ENCODE results near the gene FLT1.

Gene FLT1

DNA sequence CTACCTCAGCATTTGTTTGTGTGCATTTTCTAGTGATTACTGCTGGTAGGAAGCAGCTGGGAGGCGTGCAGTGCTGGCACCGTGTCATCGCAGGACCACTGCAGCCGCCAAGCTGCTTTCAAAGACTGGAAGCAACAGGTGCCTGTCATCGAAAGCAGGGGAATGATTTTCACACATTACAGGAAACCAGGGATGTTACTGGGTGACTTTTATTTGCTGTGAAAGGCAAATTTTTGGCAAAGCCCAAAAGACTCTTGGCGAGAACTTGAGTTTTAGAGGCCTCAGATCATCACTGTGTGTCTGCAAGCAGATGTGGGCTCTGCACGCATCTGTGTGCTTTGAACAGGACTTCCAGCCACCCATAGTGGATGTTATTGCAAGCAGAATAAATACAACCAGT lies 176.4 kb downstream of the FLT1 start:
- DNase-seq (ENCODE audit: low read depth), result no peak

GRCh38 chr13:28316836-28317235 lies 178.1 kb downstream of the FLT1 start:
- no peak for DNase-seq (ENCODE audit: low read depth)

- DNase-seq (ENCODE audit: low read depth), result no peak
Observed at GRCh38 chr13:28316129-28316528, 178.8 kb downstream of the FLT1 start.

GRCh38 chr13:28314879-28315278 lies 180.0 kb downstream of the FLT1 start:
- DNase-seq (ENCODE audit: low read depth), result no peak

- peak; percentile 39 for DNase-seq (ENCODE audit: low read depth)
Observed at GRCh38 chr13:28313579-28313978, 181.3 kb downstream of the FLT1 start.

DNA sequence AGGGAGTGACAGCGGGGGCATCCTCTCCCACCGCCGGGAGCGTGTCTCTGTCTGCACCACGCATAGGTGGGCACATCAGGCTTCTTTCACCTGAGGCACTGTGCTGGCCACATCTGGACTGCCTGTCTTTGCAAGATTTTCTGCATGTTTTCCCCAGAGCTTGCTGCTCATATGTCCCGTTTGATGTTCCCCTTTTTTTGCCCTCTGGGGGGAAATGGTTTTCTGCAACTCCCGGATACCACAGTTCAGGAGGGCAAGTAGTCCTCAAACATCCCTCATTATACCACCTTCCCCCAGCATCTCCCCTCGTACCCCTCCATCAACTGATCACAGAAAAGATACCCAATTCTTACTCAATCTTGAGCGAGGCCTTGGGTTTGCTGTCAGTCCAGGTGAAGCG lies 188.6 kb downstream of the FLT1 start:
- no peak for DNase-seq (ENCODE audit: low read depth)

DNA sequence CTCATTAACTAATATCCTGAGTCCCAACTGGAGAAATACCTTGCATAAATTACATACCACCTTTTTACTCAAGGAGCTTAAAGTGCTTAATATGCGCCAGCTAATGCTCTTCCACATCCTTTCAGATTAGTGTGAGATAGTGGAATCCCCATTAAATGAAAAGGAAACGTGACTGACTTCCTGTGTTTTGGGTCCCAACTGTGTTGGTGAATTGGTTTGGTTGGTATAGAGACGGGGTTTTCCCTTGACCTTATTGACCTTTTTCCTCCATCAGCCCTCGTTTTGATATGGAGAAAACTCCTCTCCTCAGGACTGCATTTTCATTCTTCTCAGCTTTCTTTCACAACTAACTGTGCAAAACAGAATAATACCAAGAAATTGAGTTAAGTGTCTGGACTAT lies 193.1 kb downstream of the FLT1 start:
- DNase-seq (ENCODE audit: low read depth), result no peak

DNA sequence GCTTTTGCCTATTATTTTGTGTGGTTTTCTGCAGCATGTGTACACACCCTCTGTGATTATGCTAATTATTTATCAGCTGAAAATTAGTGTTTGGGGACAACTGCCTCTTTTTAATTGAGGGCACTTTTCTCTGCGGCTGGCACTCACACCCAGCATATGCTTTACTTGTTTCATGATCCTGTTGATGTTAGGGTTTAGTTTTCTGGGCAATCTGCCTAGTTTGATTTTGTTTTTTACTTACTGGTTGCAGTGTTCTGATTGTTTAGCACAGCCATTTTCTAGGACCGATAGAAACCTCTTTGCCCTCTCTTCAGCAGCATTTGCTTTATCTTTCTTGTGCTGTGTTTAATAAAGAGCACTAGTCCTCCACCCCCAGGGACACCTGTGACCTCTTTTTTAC lies 195.0 kb downstream of the FLT1 start:
- DNase-seq (ENCODE audit: low read depth), result peak; percentile 37

GRCh38 chr13:28297341-28297740 lies 197.6 kb downstream of the FLT1 start:
- DNase-seq (ENCODE audit: low read depth), result no peak

- DNase-seq (ENCODE audit: low read depth), result no peak
Observed at GRCh38 chr13:28286263-28286662, 208.7 kb downstream of the FLT1 start.

DNA sequence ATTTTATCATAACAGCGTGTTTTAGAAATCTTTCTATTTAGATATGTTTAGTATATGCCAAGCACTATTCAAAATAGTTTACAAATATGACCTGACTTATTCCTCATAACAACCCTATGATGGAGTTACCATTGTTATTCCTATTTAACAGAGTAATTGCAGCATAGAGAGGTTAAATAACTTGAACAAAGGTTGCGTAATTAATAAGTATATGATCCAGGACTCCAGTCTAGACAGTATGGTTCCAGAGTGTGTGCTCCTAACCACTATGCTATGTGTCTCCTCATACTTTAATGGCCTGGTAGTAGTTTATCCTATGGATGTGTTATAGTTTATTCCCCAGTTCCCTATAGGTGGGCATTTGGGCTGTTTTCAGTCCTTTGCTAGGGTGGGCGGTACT lies 211.3 kb downstream of the FLT1 start:
- DNase-seq (ENCODE audit: low read depth), result no peak

- DNase-seq (ENCODE audit: low read depth), result no peak
Observed at GRCh38 chr13:28282451-28282850, 212.5 kb downstream of the FLT1 start.

DNA sequence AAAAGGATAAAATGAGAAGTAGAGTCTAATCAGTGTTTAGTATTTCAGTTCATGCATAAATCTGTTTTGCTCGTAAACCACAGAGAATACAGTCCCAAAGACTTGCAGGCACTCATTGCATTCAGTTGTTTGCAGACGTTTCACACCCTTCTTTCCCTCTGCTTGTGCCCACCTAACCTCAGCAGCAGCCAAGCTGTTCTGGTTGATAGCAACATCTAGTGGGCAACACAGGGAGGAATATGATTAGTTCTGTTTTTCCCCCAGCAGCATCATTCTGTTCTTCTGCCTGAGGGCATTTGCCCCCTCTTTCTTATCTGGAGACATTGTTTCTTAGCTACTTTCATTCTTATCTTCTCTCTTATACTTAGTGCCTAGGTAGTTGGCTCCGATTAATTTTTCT lies 221.0 kb downstream of the FLT1 start:
- DNase-seq (ENCODE audit: low read depth), result no peak

DNA sequence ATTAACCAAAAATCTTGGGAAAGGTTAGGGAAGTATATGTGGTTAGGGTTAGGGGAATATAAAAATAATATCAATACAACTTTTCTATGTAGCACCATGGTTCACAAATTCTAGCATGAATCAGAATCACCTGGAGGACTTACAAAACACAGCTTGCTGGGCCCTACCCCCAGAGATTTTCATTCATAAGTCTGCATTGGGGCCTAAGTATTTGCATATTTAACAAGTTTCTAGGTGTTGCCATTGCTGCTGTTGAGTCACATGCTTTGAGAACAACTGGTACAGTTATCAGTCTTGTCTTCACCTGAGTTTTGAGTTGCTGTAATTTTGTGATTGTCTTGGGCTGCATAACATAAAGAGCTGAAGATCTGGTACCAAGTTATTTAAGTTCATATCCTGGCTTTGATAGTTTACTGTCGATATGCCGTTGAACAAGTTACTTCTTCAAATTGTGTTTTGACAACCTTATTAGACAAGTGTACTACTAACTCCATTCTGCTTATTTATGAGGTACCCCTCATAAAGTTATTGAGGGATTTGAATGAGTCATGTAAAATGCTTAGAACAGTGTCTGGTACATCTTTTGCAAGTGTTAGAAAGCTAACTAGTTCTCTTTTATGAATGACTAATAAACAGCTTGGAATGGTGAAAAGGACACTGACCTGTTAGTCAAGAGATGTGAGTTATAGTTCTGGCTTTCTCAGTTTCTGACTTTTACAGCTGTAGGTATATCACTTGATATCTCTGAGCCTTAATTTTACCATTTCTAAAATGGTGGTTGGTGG lies 223.7 kb downstream of the FLT1 start:
- no peak for DNase-seq (ENCODE audit: low read depth)

GRCh38 chr13:28268800-28269223 lies 226.1 kb downstream of the FLT1 start:
- no peak for DNase-seq (ENCODE audit: low read depth)

DNA sequence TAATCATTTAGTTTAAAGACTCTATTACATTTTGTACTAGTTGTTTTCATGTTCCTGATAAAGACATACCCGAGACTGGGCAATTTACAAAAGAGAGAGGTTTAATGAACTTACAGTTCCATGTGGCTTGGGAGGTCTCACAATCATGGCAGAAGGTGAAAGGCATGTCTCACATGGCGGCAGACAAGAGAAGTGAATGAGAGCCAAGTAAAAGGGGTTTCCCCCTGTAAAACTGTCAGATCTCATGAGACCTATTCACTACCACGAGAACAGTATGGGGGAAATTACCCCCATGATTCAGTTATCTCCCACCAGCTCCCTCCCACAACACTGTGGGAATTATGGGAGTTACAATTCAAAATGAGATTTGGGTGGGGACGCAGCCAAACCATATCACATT lies 227.4 kb downstream of the FLT1 start:
- DNase-seq (ENCODE audit: low read depth), result no peak

DNA sequence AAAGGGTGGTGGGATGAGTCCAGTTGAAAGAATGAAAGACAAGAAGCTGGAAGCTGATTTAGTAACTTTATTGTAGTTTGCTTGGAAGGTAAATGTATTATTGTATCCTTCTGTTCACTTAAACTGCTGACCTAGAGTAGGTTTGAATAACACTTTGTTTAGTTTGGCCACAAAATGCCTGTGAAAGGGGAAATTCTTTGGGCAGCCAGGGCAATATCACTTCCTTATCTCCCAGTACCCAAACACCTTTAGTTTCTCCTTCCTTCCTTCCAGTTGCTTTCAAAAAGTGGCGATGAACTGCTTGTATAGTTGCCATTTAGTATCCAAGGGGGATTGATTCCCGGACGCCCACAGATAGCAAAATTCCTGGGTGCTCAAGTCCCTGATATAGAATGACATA lies 236.5 kb downstream of the FLT1 start:
- DNase-seq (ENCODE audit: low read depth), result no peak

- DNase-seq (ENCODE audit: low read depth), result no peak
Observed at GRCh38 chr13:28257305-28257704, 237.6 kb downstream of the FLT1 start.

DNA sequence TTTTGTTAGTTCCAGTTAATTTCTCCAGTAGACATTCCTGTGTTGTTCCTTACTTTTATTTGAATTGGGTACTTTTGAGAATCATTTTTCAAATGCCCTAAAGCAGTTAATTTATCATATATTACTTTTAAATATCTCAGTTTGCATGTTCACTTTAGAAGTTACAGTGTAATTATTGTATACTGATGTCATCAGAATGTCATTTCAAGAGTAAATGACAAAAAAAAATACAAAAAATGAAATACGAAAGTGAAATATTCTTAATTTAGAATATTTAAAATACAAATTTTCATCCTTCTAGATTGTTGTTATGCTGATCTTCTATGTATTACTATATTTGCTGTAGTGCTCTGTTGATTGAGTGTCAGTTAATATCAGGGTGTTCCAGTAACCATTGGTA lies 242.4 kb downstream of the FLT1 start:
- no peak for DNase-seq (ENCODE audit: low read depth)

GRCh38 chr13:28251466-28251865 lies 243.5 kb downstream of the FLT1 start:
- no peak for DNase-seq (ENCODE audit: low read depth)

GRCh38 chr13:28250542-28250941 lies 244.4 kb downstream of the FLT1 start:
- no peak for DNase-seq (ENCODE audit: low read depth)
